Measurements from ENCODE around the gene ADGB.

DNA sequence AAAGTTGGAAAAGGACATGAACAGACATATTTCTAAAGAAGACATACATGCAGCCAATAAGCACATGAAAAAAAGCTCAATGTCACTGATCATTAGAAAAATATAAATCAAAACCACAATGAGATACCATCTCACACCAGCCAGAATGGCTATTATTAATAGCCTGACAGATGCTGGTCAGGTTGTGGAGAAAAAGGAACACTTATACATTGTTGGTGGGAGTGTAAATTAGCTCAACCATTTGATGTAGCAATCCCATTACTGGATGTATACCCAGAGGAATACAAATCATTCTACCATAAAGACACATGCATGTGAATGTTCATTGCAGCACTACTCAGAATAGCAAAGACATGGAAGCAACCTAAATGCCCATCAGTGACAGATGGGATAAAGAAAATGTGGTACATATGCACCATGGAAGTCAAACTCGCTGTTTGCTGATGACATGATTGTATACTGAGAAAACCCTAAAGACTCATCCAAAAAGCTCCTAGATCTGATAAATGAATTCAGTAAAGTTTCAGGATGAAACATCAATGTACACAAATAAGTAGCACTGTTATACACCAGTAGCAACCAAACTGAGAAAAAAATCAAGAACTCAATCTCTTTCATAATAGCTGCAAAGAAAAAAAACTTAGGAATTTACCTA, 196.8 kb downstream of the ADGB start:
- TF ChIP-seq CTCF (IDR thresholded peaks at IDR 0.05) (no peak), RAD21 (conservative IDR thresholded peaks at IDR 0.05 in 1 of 2, IDR thresholded peaks at IDR 0.05 in 1 of 2) (no peak), TP53 (CRISPR knock-in tag; IDR thresholded peaks at IDR 0.05) (no peak), POLR2A (IDR thresholded peaks at IDR 0.05; ENCODE audit: low read length) (no peak), CHD2 (IDR thresholded peaks at IDR 0.05; ENCODE audit: low read length, partially characterized antibody) (no peak), EP300 (IDR thresholded peaks at IDR 0.05) (no peak), JUNB (IDR thresholded peaks at IDR 0.05) (no peak), CEBPB (IDR thresholded peaks at IDR 0.05) (no peak), RCOR1 (IDR thresholded peaks at IDR 0.05; ENCODE audit: low read depth, low read length) (no peak)
- TF ChIP-seq, protein P1, sequence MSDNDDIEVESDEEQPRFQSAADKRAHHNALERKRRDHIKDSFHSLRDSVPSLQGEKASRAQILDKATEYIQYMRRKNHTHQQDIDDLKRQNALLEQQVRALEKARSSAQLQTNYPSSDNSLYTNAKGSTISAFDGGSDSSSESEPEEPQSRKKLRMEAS (IDR thresholded peaks at IDR 0.05): no peak

Measured in A549 (cell line).